CD4-positive, alpha-beta T cell treated with Interleukin-21 for 1 hour (primary cell): ENCODE results near the gene ZBTB16.

ENCODE experiments used
- DNase-seq: peaks from one replicate; pipeline ENCODE4 v3.0.0-alpha.2; 2020

Gene ZBTB16

GRCh38 chr11:114065094-114065493 lies 5.6 kb downstream of the ZBTB16 start:
- DNase-seq: no peak

DNA sequence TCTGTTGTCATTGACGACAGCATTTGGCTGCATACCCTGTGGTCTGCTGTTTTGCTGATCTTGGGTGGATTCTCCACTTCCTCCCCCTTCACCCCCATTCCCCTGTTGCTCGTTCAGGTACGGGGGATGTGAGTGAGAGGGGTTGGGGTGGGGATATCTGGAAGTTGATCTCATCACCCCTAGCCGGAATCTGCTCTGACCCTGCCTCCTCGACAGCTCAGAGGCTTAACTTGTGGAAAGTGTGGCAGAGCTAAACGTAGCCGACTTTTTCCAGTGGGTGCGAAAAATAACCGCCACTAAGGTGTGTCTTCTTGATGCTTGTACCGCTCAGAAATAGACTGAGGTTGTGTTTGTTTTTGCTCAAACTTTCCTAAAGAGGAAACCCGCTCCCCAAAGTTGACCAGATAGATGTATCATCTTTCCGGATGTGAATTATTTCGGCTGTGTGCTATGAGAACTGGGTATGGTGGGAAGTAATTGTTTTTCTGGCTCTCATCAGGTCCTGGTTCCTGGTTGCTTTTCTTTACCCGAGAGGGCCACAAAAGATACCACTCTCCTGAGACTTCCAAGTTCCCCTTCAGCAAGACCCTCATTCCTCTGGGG lies 6.6 kb downstream of the ZBTB16 start:
- peak; percentile 50 for DNase-seq

GRCh38 chr11:114068327-114068726 lies 8.8 kb downstream of the ZBTB16 start:
- DNase-seq: no peak

DNA sequence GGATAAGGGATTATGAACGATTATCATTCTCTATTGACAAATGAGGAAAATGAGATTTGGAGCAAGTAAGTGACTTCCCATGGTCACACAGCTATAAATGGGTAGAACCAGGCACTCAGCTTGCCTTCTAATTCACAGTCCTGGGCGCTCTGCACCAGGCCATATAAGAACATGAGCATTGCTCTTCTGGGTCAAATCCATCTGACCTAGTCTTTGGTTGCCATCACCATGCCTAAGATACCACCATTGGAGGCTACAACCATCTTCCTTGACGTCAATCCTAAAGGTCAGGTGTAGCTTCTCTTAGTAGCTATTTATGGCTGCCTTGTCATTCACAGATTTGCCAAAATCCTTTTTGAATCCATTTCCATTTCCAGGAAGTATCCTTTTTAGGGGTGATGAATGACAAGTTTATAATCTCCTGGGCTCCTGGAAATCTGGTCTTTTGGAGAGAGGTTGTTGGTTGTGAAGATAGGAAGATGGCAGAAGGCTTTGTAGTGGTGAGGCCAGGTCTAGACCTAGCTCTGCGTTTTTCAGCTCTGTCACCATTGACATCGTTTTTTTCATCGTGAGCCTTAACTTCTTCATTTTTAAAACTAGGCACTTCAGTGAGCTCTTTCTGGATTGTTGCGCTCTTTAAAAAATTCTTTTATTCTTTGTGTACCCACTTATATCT lies 11.1 kb downstream of the ZBTB16 start:
- DNase-seq: no peak

GRCh38 chr11:114073007-114073827 lies 13.7 kb downstream of the ZBTB16 start:
- DNase-seq: no peak

GRCh38 chr11:114073828-114074381 lies 14.4 kb downstream of the ZBTB16 start:
- DNase-seq: peak; percentile 46

- no peak for DNase-seq
These were observed 15.2 kb downstream of the ZBTB16 start for GRCh38 chr11:114074546-114075343.

DNA sequence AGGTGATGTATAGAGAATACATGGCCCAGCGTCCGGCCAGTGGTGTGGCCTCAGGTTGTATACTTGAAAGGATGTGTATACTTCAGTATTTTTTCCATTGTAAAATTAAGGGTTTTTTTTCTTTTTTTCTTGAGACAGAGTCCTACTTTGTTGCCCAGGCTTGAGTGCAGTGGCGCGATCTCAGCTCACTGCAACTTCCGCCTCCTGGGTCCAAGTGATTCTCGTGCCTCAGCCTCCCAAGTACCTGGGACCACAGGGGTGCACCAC lies 15.8 kb downstream of the ZBTB16 start:
- DNase-seq: no peak

- peak; percentile 63 for DNase-seq
These were observed 16.5 kb downstream of the ZBTB16 start for GRCh38 chr11:114075891-114076441.

DNA sequence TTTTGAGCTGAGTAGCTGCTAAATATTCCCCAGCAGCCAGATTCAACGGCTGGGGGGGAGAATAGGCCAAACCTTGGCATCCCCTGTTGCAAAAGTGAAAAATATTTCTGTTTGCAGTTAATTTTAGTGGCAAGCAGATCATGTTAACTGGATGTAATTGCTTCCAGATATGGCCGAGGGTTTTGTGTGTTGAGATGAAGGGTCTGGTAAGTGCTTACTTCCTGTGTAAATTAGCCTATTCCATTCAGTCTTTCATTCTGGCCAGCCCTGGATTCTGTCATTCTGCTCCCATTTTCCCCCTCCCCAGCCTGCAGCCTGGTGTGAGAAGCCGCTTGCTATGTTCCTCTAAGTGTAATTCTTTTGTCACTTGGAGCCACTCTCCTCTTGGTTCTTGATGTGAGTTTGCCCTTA lies 17.4 kb downstream of the ZBTB16 start:
- no peak for DNase-seq

DNA sequence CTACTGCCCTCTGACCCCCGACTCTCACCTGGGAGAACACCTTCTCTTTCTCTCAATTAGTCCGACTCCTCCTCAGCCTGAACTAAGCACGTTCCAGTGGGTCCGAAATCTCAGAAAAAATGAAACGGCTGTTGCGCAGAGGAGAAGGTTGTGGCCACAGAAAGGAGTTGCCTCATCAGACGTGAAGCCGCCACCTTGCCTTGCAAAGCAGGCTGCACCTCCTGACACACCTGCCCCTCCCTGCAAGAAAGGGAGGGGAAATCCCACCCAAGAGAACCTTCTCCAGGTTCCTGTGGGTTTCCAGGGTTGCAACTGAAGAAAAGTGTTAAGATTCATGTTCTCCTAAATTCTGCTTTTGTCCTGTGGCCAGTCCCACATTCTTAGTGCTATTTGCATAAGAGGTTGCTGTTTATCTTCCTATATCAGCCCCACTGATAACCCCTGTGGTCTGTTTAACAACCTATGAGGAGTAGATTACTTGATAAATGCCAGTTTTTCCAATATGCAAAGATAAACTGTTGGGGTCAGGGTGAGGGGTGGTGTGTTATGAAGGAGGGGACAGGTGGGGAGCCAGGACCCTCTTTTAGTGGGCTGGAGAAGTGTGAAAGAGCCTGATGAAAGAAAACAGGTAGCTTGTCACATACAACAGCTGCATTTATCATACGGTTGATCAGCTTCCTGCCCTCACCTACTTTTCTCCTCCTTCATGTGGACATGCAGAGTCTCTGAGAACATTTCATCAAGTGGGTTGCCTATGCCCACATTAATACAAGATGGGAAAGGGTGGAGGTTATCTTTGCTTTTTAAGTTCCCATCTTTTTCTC lies 18.2 kb downstream of the ZBTB16 start:
- peak; percentile 58 for DNase-seq

DNA sequence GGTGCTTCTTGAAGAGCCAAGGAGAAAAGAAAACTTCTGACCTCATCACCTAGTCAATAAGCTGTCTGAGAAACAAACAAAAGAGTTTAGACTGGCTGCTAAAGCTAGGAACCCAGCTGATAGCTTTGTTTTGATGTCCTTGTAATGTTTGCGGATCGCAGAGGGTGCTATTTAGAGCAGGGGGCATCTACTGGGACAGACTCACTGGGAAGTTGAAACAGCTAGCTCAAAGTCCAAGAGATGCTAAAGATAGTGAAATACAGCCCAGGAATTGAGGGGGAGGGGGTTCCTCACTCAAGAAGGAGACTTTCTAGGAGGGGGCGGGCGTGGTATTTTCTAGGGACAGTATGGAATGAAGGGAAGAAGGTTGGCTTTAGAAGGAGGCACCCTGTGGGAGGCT lies 18.9 kb downstream of the ZBTB16 start:
- no peak for DNase-seq

DNA sequence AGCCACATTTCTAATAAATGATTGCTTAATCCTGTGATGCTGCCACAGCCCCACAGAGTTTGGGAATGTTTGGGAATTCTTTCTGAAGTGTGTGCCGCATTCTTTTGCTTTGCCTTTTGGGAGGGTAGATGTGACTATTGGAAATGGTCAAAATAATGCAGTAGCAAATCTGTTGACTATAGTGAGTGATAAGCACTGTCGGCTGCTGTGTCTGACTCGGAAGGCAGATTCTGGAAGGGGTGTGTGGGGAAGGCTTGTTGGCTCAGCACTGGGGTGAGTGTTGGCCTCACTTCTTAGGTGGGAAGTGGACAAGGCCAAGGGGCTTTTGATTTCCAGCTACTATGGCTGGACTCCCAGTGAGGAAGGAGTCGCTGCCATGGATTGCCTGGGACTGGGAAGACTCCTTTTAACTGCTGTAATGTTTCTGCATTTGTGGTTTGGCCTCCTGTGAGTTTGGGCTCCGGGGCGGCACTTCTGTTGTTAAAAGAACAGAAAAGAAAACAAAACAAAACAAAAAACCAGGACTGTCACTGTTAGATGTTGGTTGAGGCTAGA lies 20.1 kb downstream of the ZBTB16 start:
- no peak for DNase-seq

DNA sequence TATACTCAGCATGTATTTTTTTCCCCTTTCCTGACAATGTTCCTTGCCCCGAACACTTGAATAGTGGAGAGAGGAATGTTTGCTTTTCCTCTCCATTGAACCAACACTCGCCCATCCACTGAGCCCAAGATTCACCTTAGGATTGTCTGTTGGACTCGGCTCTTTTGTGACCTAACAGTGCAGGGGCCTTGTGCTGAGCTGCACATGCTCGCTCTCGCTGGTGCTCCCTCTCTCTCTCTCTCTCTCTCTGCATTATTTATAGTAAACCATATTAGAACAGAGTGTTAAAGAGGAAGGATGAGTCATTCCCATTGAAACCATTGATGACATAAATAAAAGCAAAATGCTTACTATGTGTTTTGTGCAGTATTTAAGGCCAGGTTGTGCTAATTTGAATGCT lies 20.7 kb downstream of the ZBTB16 start:
- DNase-seq: peak; percentile 51

- DNase-seq: no peak
These were observed 21.3 kb downstream of the ZBTB16 start for GRCh38 chr11:114080769-114081168.

- DNase-seq: no peak
These were observed 22.3 kb downstream of the ZBTB16 start for GRCh38 chr11:114081641-114082414.

- DNase-seq: no peak
These were observed 22.9 kb downstream of the ZBTB16 start for GRCh38 chr11:114082415-114082748.

- DNase-seq: no peak
These were observed 23.3 kb downstream of the ZBTB16 start for GRCh38 chr11:114082767-114083181.

GRCh38 chr11:114083391-114084252 lies 24.1 kb downstream of the ZBTB16 start:
- DNase-seq: no peak

DNA sequence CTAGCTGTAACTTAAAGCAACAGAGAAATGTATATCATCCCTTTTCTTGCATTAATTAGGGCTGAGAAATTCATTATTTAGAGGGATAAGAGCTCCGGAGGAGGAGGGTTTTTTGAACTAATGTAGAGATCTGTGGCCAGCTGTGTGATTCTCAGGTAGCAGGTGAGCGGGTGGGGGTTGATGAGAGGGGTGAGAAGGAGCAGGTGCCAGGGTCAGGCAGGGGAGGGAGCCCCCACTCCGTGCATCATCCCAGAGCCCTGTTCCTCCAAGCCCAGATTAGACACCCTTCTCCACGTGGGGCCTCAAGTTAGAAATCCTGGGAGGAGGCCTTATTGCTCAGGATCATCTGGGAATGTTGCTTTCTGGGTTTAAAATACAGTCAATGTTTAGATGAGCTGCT lies 24.9 kb downstream of the ZBTB16 start:
- DNase-seq: no peak
